C4-2B (cell line): ENCODE measurements around the gene PRPF8.
A peak's percentile ranks its signal among the peaks of the same experiment; 100 is the strongest.

ENCODE experiments used
- H3K27ac ChIP-seq: fragments of 450-650 bp; 2 replicates; pipeline ENCODE4 v1.5.1; 2017
- CTCF ChIP-seq: fragments of 450-650 bp; conservative IDR thresholded peaks from 2 replicates; pipeline ENCODE4 v1.5.1; 2017; ENCODE audit warnings: mild to moderate bottlenecking
- ZFX ChIP-seq: fragments of 450-650 bp; IDR thresholded peaks from 2 replicates; pipeline ENCODE4 v1.6.1; 2017

PRPF8 gene

GRCh38 chr17:1714980-1715802 lies 30.5 kb upstream of the PRPF8 start:
- TF ChIP-seq ZFX (no peak), CTCF (no peak)
- peak overlapping the region; percentile 98 for H3K27ac ChIP-seq

- TF ChIP-seq ZFX = no peak
- no peak for TF ChIP-seq CTCF
- H3K27ac ChIP-seq = peak overlapping the region; percentile 98
These were observed 29.8 kb upstream of the PRPF8 start for GRCh38 chr17:1714427-1714979.

- peak overlapping the region; percentile 98 for H3K27ac ChIP-seq
- no peak for TF ChIP-seq ZFX
- peak; percentile 87 for TF ChIP-seq CTCF
These were observed 29.3 kb upstream of the PRPF8 start for GRCh38 chr17:1713878-1714426.

GRCh38 chr17:1713160-1713877 lies 28.7 kb upstream of the PRPF8 start:
- TF ChIP-seq ZFX = no peak
- TF ChIP-seq CTCF = no peak

GRCh38 chr17:1712271-1712670 lies 27.6 kb upstream of the PRPF8 start:
- TF ChIP-seq CTCF (no peak), ZFX (no peak)
- H3K27ac ChIP-seq = no peak overlapping the region

More at GRCh38 chr17:1713160-1713877, 28.7 kb upstream of the PRPF8 start:
- H3K27ac ChIP-seq = peak overlapping the region; percentile 98

GRCh38 chr17:1711804-1712203 lies 27.1 kb upstream of the PRPF8 start:
- TF ChIP-seq CTCF (no peak), ZFX (no peak)
- H3K27ac ChIP-seq = no peak overlapping the region
